Measurements from ENCODE around the gene AKNAD1. TPM values are rescaled to one million over a fixed set of nuclear protein-coding genes. Genes with fewer than 3 reads are reported as not detected.

The AKNAD1 gene
- total and polyA plus RNA-seq, 2 of the 8 experiments (the other 6 are each of a cell fraction or from before 2014, with no cell fraction given) = not detected

- TF ChIP-seq, protein P1, sequence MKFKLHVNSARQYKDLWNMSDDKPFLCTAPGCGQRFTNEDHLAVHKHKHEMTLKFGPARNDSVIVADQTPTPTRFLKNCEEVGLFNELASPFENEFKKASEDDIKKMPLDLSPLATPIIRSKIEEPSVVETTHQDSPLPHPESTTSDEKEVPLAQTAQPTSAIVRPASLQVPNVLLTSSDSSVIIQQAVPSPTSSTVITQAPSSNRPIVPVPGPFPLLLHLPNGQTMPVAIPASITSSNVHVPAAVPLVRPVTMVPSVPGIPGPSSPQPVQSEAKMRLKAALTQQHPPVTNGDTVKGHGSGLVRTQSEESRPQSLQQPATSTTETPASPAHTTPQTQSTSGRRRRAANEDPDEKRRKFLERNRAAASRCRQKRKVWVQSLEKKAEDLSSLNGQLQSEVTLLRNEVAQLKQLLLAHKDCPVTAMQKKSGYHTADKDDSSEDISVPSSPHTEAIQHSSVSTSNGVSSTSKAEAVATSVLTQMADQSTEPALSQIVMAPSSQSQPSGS (IDR thresholded peaks at IDR 0.05; ENCODE audit: low read length) = no peak
- no peak for TF ChIP-seq BACH1 (IDR thresholded peaks at IDR 0.05; ENCODE audit: low read length)
- TF ChIP-seq SP4 (IDR thresholded peaks at IDR 0.05; ENCODE audit: low read length) = no peak
- TF ChIP-seq EZH2 (IDR thresholded peaks at IDR 0.05; ENCODE audit: low read depth, low read length, severe bottlenecking) = no peak
Measured at GRCh38 chr1:108893141-108893530, 36.2 kb upstream of the AKNAD1 start (continued).
